GM12891 (cell line): ENCODE results near the gene ZNF593.

Experiments used
- PAX5 ChIP-seq: IDR thresholded peaks from 2 replicates; pipeline ENCODE4 v1.6.1; 2011; ENCODE audit warnings: low read length, moderate library complexity, mild to moderate bottlenecking; ENCODE audit not compliant: insufficient read depth, severe bottlenecking
- POLR2A ChIP-seq: IDR thresholded peaks from 2 replicates; pipeline ENCODE4 v1.6.1; 2011; ENCODE audit warnings: low read depth, low read length, control low read depth
- POLR2AphosphoS5 ChIP-seq: IDR thresholded peaks from 2 replicates; pipeline ENCODE4 v1.6.1; 2011; ENCODE audit warnings: low read depth, low read length, control low read depth
- POU2F2 ChIP-seq: IDR thresholded peaks from 2 replicates; pipeline ENCODE4 v1.6.1; 2011; ENCODE audit warnings: low read depth, mild to moderate bottlenecking, control low read depth, low read length, moderate library complexity
- SPI1 ChIP-seq: IDR thresholded peaks from 2 replicates; pipeline ENCODE4 v1.6.1; 2011; ENCODE audit warnings: low read depth, low read length, control low read depth
- TAF1 ChIP-seq: IDR thresholded peaks from 2 replicates; pipeline ENCODE4 v1.6.1; 2011; ENCODE audit warnings: low read depth, low read length, control low read depth

GRCh38 chr1:26213335-26213905, 43.7 kb downstream of the ZNF593 start:
- no peak for TF ChIP-seq POLR2A
- TF ChIP-seq POLR2AphosphoS5, result no peak
- TF ChIP-seq SPI1, result no peak
- no peak for TF ChIP-seq TAF1
- TF ChIP-seq PAX5, result no peak
- no peak for TF ChIP-seq POU2F2
